DND-41 (cell line): Measurements from ENCODE around the gene FBXW8.

Source experiments
- ATAC-seq: fragments of 200-7000 bp; cut with Tn5 transposase; 3 replicates; pipeline ENCODE4 v1.9.1; 2021; ENCODE audit warnings: low read depth; ENCODE audit not compliant: insufficient read depth
- DNase-seq: peaks from one replicate; pipeline ENCODE4 v3.0.0-alpha.2; 2020
- H2AFZ ChIP-seq: 2 replicates; pipeline ENCODE4 v1.6.0; 2012; ENCODE audit warnings: low read depth, low read length
- H3K27ac ChIP-seq: 2 replicates; pipeline ENCODE4 v1.5.1; 2012; ENCODE audit warnings: low read length, inconsistent platforms
- H3K27me3 ChIP-seq: fragments of 200-600 bp; sonication (generic); 2 replicates; pipeline ENCODE4 v1.6.0; 2012; ENCODE audit warnings: low read length, mild to moderate bottlenecking, inconsistent platforms; ENCODE audit not compliant: insufficient read depth, poor library complexity
- H3K36me3 ChIP-seq: 2 replicates; pipeline ENCODE4 v1.5.1; 2012; ENCODE audit warnings: low read length, inconsistent platforms; ENCODE audit not compliant: insufficient read depth
- H3K4me1 ChIP-seq: 2 replicates; pipeline ENCODE4 v1.5.1; 2012; ENCODE audit warnings: mild to moderate bottlenecking, low read length; ENCODE audit not compliant: insufficient read depth
- H3K4me2 ChIP-seq: 2 replicates; pipeline ENCODE4 v1.6.0; 2012; ENCODE audit warnings: mild to moderate bottlenecking, moderate library complexity, low read length, inconsistent platforms; ENCODE audit not compliant: insufficient read depth
- H3K4me3 ChIP-seq, 2 experiments: fragments of 200-600 bp in 1 of 2; shearing (Covaris generic) in 1 of 2; 2 replicates each; pipeline ENCODE4 v1.5.1; 2012 to 2016; ENCODE audit warnings: inconsistent platforms in 2 of 2, low read length in 2 of 2, mild to moderate bottlenecking in 2 of 2, low read depth in 1 of 2, moderate library complexity in 1 of 2
- H3K79me2 ChIP-seq: 2 replicates; pipeline ENCODE4 v1.6.0; 2012; ENCODE audit warnings: low read length, inconsistent platforms; ENCODE audit not compliant: insufficient read depth
- H3K9ac ChIP-seq: 2 replicates; pipeline ENCODE4 v1.6.0; 2012; ENCODE audit warnings: low read depth, mild to moderate bottlenecking, inconsistent platforms, low read length, moderate library complexity
- H3K9me3 ChIP-seq: 2 replicates; pipeline ENCODE4 v1.5.1; 2012; ENCODE audit warnings: low read length, moderate library complexity, mild to moderate bottlenecking, inconsistent platforms; ENCODE audit not compliant: insufficient read depth, severe bottlenecking
- H4K20me1 ChIP-seq: 2 replicates; pipeline ENCODE4 v1.6.0; 2012; ENCODE audit warnings: low read length; ENCODE audit not compliant: insufficient read depth
- EZH2 ChIP-seq: IDR thresholded peaks from 3 replicates; pipeline ENCODE4 v1.6.1; 2012; ENCODE audit warnings: borderline replicate concordance, low read depth, mild to moderate bottlenecking, moderate library complexity, low read length, inconsistent platforms; ENCODE audit not compliant: severe bottlenecking
- TF ChIP-seq, protein P1 (sequence below): IDR thresholded peaks from 2 replicates; pipeline ENCODE4 v1.5.1; 2012; ENCODE audit warnings: borderline replicate concordance, low read length, moderate library complexity, mild to moderate bottlenecking; ENCODE audit not compliant: poor library complexity, severe bottlenecking; ENCODE audit errors: extremely low read depth

FBXW8 gene

DNA sequence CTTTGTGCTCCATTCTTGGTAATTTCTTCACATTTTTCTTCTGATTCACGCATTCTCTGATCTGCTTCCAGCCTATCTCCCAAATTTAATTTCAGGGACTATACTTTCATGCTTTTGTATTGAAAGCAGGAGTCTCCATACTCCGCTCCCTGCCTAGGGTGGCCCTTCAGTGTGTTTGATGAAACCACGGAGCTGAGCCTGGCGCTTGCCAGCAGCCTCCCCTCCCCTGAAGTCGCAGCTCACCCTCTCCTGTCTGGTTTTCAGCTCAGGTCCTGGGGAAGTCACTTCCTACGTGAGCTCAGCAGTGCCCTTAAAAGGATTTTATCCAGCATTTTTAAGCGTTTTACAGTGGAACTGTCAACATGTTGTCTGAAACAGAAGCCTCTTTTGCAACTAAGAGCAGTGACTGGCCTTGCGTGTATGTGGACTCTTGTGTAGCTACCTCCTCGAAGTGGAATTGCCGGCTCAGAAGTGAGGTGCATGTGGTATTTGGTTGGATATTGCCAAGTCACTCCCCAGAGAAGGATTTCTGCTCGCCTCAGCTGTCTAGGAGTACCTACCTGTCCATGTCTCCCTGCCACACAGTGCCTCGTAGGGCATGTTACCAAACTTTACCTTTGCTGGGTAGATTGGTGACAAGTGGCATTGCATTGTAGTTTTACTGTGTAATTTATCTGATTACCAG, 109.9 kb downstream of the FBXW8 start:
- Histone ChIP-seq H4K20me1 (no peaks in the 10 kb centered on the region), H3K27ac (no peak overlapping the region; the same call in 1 of the 2 replicates), H3K36me3 (peaks cover 41% of the 10 kb centered on the region), H3K4me2 (no peak overlapping the region), H3K79me2 (no peaks in the 10 kb centered on the region), H3K9ac (no peak overlapping the region), H3K4me1 (0 out of 2 replicates have a peak, but pooled peaks cover 1% of the 10 kb centered on the region), H3K4me3 (no peak overlapping the region), H3K27me3 (no peaks in the 10 kb centered on the region), H2AFZ (no peak overlapping the region), H3K9me3 (no peaks in the 10 kb centered on the region)
- TF ChIP-seq, protein P1, sequence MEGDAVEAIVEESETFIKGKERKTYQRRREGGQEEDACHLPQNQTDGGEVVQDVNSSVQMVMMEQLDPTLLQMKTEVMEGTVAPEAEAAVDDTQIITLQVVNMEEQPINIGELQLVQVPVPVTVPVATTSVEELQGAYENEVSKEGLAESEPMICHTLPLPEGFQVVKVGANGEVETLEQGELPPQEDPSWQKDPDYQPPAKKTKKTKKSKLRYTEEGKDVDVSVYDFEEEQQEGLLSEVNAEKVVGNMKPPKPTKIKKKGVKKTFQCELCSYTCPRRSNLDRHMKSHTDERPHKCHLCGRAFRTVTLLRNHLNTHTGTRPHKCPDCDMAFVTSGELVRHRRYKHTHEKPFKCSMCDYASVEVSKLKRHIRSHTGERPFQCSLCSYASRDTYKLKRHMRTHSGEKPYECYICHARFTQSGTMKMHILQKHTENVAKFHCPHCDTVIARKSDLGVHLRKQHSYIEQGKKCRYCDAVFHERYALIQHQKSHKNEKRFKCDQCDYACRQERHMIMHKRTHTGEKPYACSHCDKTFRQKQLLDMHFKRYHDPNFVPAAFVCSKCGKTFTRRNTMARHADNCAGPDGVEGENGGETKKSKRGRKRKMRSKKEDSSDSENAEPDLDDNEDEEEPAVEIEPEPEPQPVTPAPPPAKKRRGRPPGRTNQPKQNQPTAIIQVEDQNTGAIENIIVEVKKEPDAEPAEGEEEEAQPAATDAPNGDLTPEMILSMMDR = no peak
- no peak for TF ChIP-seq EZH2
- DNase-seq (no peak), ATAC-seq (no peak)

DNA sequence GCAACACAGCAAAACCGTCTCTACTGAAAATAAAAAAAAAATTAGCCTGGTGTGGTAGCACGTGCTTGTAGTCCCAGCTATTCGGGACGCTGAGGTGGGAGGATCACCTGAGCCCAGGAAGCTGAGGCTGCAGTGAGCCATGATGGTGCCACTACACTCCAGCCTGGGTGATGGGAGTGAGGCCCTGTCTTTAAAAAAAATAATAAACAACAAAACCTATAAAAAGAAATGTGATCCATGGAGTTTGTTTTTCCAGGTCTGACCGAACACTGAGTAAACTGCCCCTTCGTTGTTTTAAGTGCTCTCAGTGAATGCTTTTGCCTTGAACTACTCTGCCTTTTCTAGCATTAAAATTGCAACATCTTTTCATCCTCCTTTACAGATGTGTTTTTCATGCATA, 111.7 kb downstream of the FBXW8 start:
- Histone ChIP-seq H2AFZ (no peak overlapping the region), H3K4me1 (0 out of 2 replicates have a peak, but pooled peaks cover 4% of the 10 kb centered on the region), H3K4me3 (no peak overlapping the region), H3K27ac (no peak overlapping the region), H3K9me3 (no peaks in the 10 kb centered on the region), H3K27me3 (no peaks in the 10 kb centered on the region), H4K20me1 (no peaks in the 10 kb centered on the region), H3K9ac (no peak overlapping the region), H3K79me2 (no peaks in the 10 kb centered on the region), H3K4me2 (no peak overlapping the region), H3K36me3 (peaks cover 51% of the 10 kb centered on the region)
- TF ChIP-seq, protein P1 = no peak
- no peak for TF ChIP-seq EZH2
- DNase-seq (no peak), ATAC-seq (no peak)

- Histone ChIP-seq H2AFZ (no peak overlapping the region), H3K4me3 (no peak overlapping the region), H3K27ac (no peak overlapping the region), H3K4me1 (0 out of 2 replicates have a peak, but pooled peaks cover 4% of the 10 kb centered on the region), H3K4me2 (no peak overlapping the region), H3K27me3 (no peaks in the 10 kb centered on the region), H3K9ac (no peak overlapping the region), H3K9me3 (no peaks in the 10 kb centered on the region), H3K79me2 (no peaks in the 10 kb centered on the region), H4K20me1 (no peaks in the 10 kb centered on the region), H3K36me3 (peaks cover 61% of the 10 kb centered on the region)
- TF ChIP-seq, protein P1 = no peak
- no peak for TF ChIP-seq EZH2
- ATAC-seq (no peak), DNase-seq (no peak)
These were observed 113.5 kb downstream of the FBXW8 start for GRCh38 chr12:117023998-117024960.
